Neutrophil (primary cell): ENCODE results near the gene VDR.
"Not testable (repeated sequence)": the region's sequence is repeated elsewhere in the genome, so short reads cannot be mapped to it uniquely, and the experiment has no call there.

Experiments used
- H3K27ac ChIP-seq: fragments of 200-600 bp; sonication (generic); 2 replicates; pipeline ENCODE4 v1.5.1; 2016; ENCODE audit warnings: mild to moderate bottlenecking, moderate library complexity
- H3K27me3 ChIP-seq: fragments of 200-600 bp; sonication (generic); 2 replicates; pipeline ENCODE4 v1.6.0; 2016; ENCODE audit warnings: mild to moderate bottlenecking
- H3K36me3 ChIP-seq: fragments of 200-600 bp; sonication (generic); 2 replicates; pipeline ENCODE4 v1.5.1; 2017
- H3K4me1 ChIP-seq, 2 experiments: fragments of 200-600 bp in 1 of 2; sonication (generic) in 1 of 2; 1 replicate in 1 of 2; 2 replicates in 1 of 2; pipeline versions ENCODE4 v1.5.1 to v1.6.1; 2013 to 2016; ENCODE audit warnings: low read depth in 1 of 2, low read length in 1 of 2, mild to moderate bottlenecking in 1 of 2, moderate library complexity in 1 of 2; ENCODE audit not compliant: control insufficient read depth in 1 of 2, insufficient read depth in 1 of 2
- H3K4me3 ChIP-seq, 2 experiments: fragments of 200-600 bp in 1 of 2; sonication (generic) in 1 of 2; 1 replicate in 1 of 2; 2 replicates in 1 of 2; pipeline ENCODE4 v1.5.1; 2013 to 2016; ENCODE audit warnings: low read depth in 1 of 2, low read length in 1 of 2, mild to moderate bottlenecking in 1 of 2, moderate library complexity in 1 of 2
- H3K9me3 ChIP-seq: fragments of 200-600 bp; sonication (generic); 2 replicates; pipeline ENCODE4 v1.5.1; 2016
- CTCF ChIP-seq: fragments of 200-600 bp; sonication (generic); IDR thresholded peaks from 2 replicates; pipeline ENCODE4 v1.5.1; 2016; ENCODE audit warnings: antibody characterized with exemption

The VDR gene

GRCh38 chr12:47814539-47815170 lies 90.1 kb downstream of the VDR start:
- Histone ChIP-seq H3K4me1 (peaks cover 91 to 95% of the 10 kb centered on the region in 2 experiments), H3K4me3 (peak overlapping the region; percentile 71 to 77), H3K27ac (peak overlapping the region; percentile 93), H3K9me3 (no peaks in the 10 kb centered on the region), H3K27me3 (no peaks in the 10 kb centered on the region), H3K36me3 (no peaks in the 10 kb centered on the region)
- no peak for TF ChIP-seq CTCF

- peak; percentile 27 for TF ChIP-seq CTCF
- peaks cover 97 to 99% of the 10 kb centered on the region in 2 experiments for H3K4me1 ChIP-seq
- peak overlapping the region; percentile 93 for H3K27ac ChIP-seq
- H3K4me3 ChIP-seq, result peak overlapping the region; percentile 71 to 77
- no peaks in the 10 kb centered on the region for H3K36me3 ChIP-seq
- H3K27me3 ChIP-seq, result no peaks in the 10 kb centered on the region
- H3K9me3 ChIP-seq, result no peaks in the 10 kb centered on the region
These were observed 91.1 kb downstream of the VDR start for GRCh38 chr12:47813511-47814196.

- H3K4me1 ChIP-seq, result peaks cover 97 to 99% of the 10 kb centered on the region in 2 experiments
- peak overlapping the region; percentile 71 to 77 for H3K4me3 ChIP-seq
- no peak for TF ChIP-seq CTCF
- no peaks in the 10 kb centered on the region for H3K27me3 ChIP-seq
- H3K27ac ChIP-seq, result peak overlapping the region; percentile 93
- H3K9me3 ChIP-seq, result no peaks in the 10 kb centered on the region
- H3K36me3 ChIP-seq, result no peaks in the 10 kb centered on the region
These were observed 91.8 kb downstream of the VDR start for GRCh38 chr12:47812797-47813510.

- Histone ChIP-seq H3K27ac (peak overlapping the region; percentile 93), H3K27me3 (no peaks in the 10 kb centered on the region), H3K4me3 (peak overlapping the region; percentile 71 to 77), H3K4me1 (peaks cover 97 to 99% of the 10 kb centered on the region in 2 experiments), H3K9me3 (no peaks in the 10 kb centered on the region), H3K36me3 (no peaks in the 10 kb centered on the region)
- no peak for TF ChIP-seq CTCF
These were observed 93.0 kb downstream of the VDR start for GRCh38 chr12:47811581-47812484.

GRCh38 chr12:47811072-47811396 lies 93.8 kb downstream of the VDR start:
- Histone ChIP-seq H3K27ac (peak overlapping the region; percentile 91), H3K27me3 (no peaks in the 10 kb centered on the region), H3K36me3 (no peaks in the 10 kb centered on the region), H3K4me3 (no peak overlapping the region), H3K9me3 (no peaks in the 10 kb centered on the region), H3K4me1 (peaks cover 91 to 98% of the 10 kb centered on the region in 2 experiments)
- TF ChIP-seq CTCF, result no peak

- H3K4me3 ChIP-seq, result peak overlapping the region in 1 of 2 experiments; percentile 56
- H3K9me3 ChIP-seq, H3K27me3 ChIP-seq, H3K36me3 ChIP-seq: not testable (repeated sequence)
- H3K27ac ChIP-seq, result peak overlapping the region; percentile 91
- H3K4me1 ChIP-seq, result peaks cover 77 to 95% of the 10 kb centered on the region in 2 experiments
These were observed 95.3 kb downstream of the VDR start for GRCh38 chr12:47809518-47809917.
